SU-DHL-6 (cell line): ENCODE measurements around the gene ELOVL6.

Experiments
- H2AFZ ChIP-seq: fragments of 200-600 bp; sonication (generic); 2 replicates; pipeline ENCODE4 v1.6.1; 2014; ENCODE audit warnings: low read depth, mild to moderate bottlenecking, moderate library complexity, mixed read lengths, antibody characterized with exemption, low read length; ENCODE audit not compliant: severe bottlenecking
- H3F3A ChIP-seq: fragments of 200-600 bp; shearing (Covaris generic); 2 replicates; pipeline ENCODE4 v1.6.0; 2016; ENCODE audit warnings: antibody characterized with exemption, mild to moderate bottlenecking; ENCODE audit not compliant: insufficient read depth
- H3K27ac ChIP-seq: fragments of 200-600 bp; sonication (generic); 2 replicates; pipeline ENCODE4 v1.5.1; 2016; ENCODE audit warnings: low read depth, mild to moderate bottlenecking, low read length, moderate library complexity, mixed read lengths
- H3K27me3 ChIP-seq: fragments of 200-600 bp; sonication (generic), shearing (Covaris generic); 2 replicates; pipeline ENCODE4 v1.6.0; 2014; ENCODE audit warnings: mild to moderate bottlenecking, low read length
- H3K36me3 ChIP-seq: fragments of 200-600 bp; sonication (generic); 2 replicates; pipeline ENCODE4 v1.6.1; 2014; ENCODE audit warnings: mild to moderate bottlenecking, low read length, mixed read lengths
- H3K4me2 ChIP-seq: fragments of 300-600, 200-600 bp; shearing (Covaris generic), sonication (generic); 2 replicates; pipeline ENCODE4 v1.6.0; 2014; ENCODE audit warnings: low read length, low read depth, mild to moderate bottlenecking; ENCODE audit not compliant: poor library complexity, severe bottlenecking
- H3K4me3 ChIP-seq: fragments of 200-600 bp; sonication (generic); 2 replicates; pipeline ENCODE4 v1.5.1; 2014; ENCODE audit warnings: antibody characterized with exemption, low read length, mild to moderate bottlenecking, mixed read lengths; ENCODE audit not compliant: insufficient read depth, poor library complexity, severe bottlenecking
- H3K79me2 ChIP-seq: fragments of 200-600 bp; sonication (generic); 2 replicates; pipeline ENCODE4 v1.6.1; 2014; ENCODE audit warnings: mild to moderate bottlenecking, low read length, moderate library complexity; ENCODE audit not compliant: insufficient read depth
- H3K9ac ChIP-seq: fragments of 200-600 bp; sonication (generic); 2 replicates; pipeline ENCODE4 v1.7.0; 2014; ENCODE audit warnings: mild to moderate bottlenecking, low read length
- H3K9me2 ChIP-seq: fragments of 200-600 bp; sonication (generic); replicated peaks from 2 replicates; pipeline ENCODE4 v1.6.1; 2014; ENCODE audit warnings: low read length; ENCODE audit not compliant: insufficient read depth
- H3K9me3 ChIP-seq: fragments of 200-600 bp; sonication (generic); 2 replicates; pipeline ENCODE4 v1.6.1; 2014; ENCODE audit warnings: low read length, mixed read lengths; ENCODE audit not compliant: insufficient read depth
- H4K20me1 ChIP-seq: fragments of 200-600 bp; sonication (generic); 2 replicates; pipeline ENCODE4 v1.6.1; 2014; ENCODE audit warnings: low read depth, mild to moderate bottlenecking, antibody characterized with exemption, low read length, moderate library complexity, mixed read lengths
- CTCF ChIP-seq: fragments of 200-600 bp; sonication (generic); IDR thresholded peaks from one replicate; pipeline ENCODE4 v1.5.1; 2017; ENCODE audit warnings: antibody characterized with exemption, mild to moderate bottlenecking, low read length, moderate library complexity; ENCODE audit not compliant: insufficient read depth, poor library complexity, severe bottlenecking
- EZH2phosphoT487 ChIP-seq: fragments of 200-600 bp; sonication (generic), shearing (Covaris generic); conservative IDR thresholded peaks from 2 replicates; pipeline ENCODE4 v1.6.1; 2018; ENCODE audit warnings: mild to moderate bottlenecking, antibody characterized with exemption, low read length, moderate library complexity, mixed read lengths

The ELOVL6 gene

GRCh38 chr4:110165382-110166286 is 32.8 kb downstream of the ELOVL6 start:
- Histone ChIP-seq H2AFZ (peak overlapping the region; percentile 26), H3K27ac (no peak overlapping the region), H3K4me2 (no peak overlapping the region), H3K27me3 (no peaks in the 10 kb centered on the region), H3K9ac (no peak overlapping the region), H3K36me3 (no peaks in the 10 kb centered on the region), H3K79me2 (no peaks in the 10 kb centered on the region), H3K9me2 (no peaks in the 10 kb centered on the region), H4K20me1 (no peaks in the 10 kb centered on the region), H3K9me3 (no peaks in the 10 kb centered on the region), H3K4me3 (no peak overlapping the region), H3F3A (no peaks in the 10 kb centered on the region)
- no peak for TF ChIP-seq EZH2phosphoT487
- no peak for TF ChIP-seq CTCF

- Histone ChIP-seq H3K36me3 (no peaks in the 10 kb centered on the region), H3K9ac (no peak overlapping the region), H3K79me2 (no peaks in the 10 kb centered on the region), H3K4me3 (no peak overlapping the region), H3K27me3 (no peaks in the 10 kb centered on the region), H2AFZ (no peak overlapping the region), H3K9me3 (no peaks in the 10 kb centered on the region), H3F3A (no peaks in the 10 kb centered on the region), H4K20me1 (no peaks in the 10 kb centered on the region), H3K4me2 (no peak overlapping the region), H3K27ac (no peak overlapping the region), H3K9me2 (no peaks in the 10 kb centered on the region)
- TF ChIP-seq EZH2phosphoT487 (no peak), CTCF (no peak)
Measured at GRCh38 chr4:110164856-110165255, 33.6 kb downstream of the ELOVL6 start.

GRCh38 chr4:110164251-110164650 is 34.2 kb downstream of the ELOVL6 start:
- H3K36me3 ChIP-seq: no peaks in the 10 kb centered on the region

More at GRCh38 chr4:110164251-110164650, 34.2 kb downstream of the ELOVL6 start:
- Histone ChIP-seq H3K4me3 (no peak overlapping the region), H3F3A (no peaks in the 10 kb centered on the region), H2AFZ (no peak overlapping the region), H3K9ac (no peak overlapping the region), H3K27me3 (no peaks in the 10 kb centered on the region), H3K9me3 (no peaks in the 10 kb centered on the region), H3K27ac (no peak overlapping the region), H3K79me2 (no peaks in the 10 kb centered on the region), H4K20me1 (no peaks in the 10 kb centered on the region), H3K4me2 (no peak overlapping the region), H3K9me2 (no peaks in the 10 kb centered on the region)
- no peak for TF ChIP-seq EZH2phosphoT487
- TF ChIP-seq CTCF: no peak
